DOHH2 (cell line): Measurements from ENCODE around the gene VPS51.
A peak's percentile ranks its signal among the peaks of the same experiment; 100 is the strongest.

ENCODE experiments used
- H3F3A ChIP-seq: fragments of 200-600 bp; sonication (generic), shearing (Covaris generic); 2 replicates; pipeline ENCODE4 v1.6.0; 2016; ENCODE audit warnings: antibody characterized with exemption, mild to moderate bottlenecking; ENCODE audit not compliant: control insufficient read depth, insufficient read depth
- H3K27ac ChIP-seq: fragments of 200-600 bp; sonication (generic); 2 replicates; pipeline ENCODE4 v1.5.1; 2014; ENCODE audit warnings: low read depth, mild to moderate bottlenecking, low read length, moderate library complexity
- H3K27me3 ChIP-seq: fragments of 200-600 bp; sonication (generic); 2 replicates; pipeline ENCODE4 v1.6.1; 2014; ENCODE audit warnings: mild to moderate bottlenecking, low read length, mixed read lengths; ENCODE audit not compliant: control insufficient read depth
- H3K36me3 ChIP-seq: fragments of 200-600 bp; sonication (generic); 2 replicates; pipeline ENCODE4 v1.6.1; 2014; ENCODE audit warnings: mild to moderate bottlenecking, low read length, moderate library complexity, mixed read lengths; ENCODE audit not compliant: control insufficient read depth
- H3K4me1 ChIP-seq: fragments of 200-600 bp; sonication (generic); 2 replicates; pipeline ENCODE4 v1.6.1; 2014; ENCODE audit warnings: mild to moderate bottlenecking, low read length, mixed read lengths; ENCODE audit not compliant: control insufficient read depth
- H3K4me2 ChIP-seq: fragments of 200-600 bp; sonication (generic); 2 replicates; pipeline ENCODE4 v1.6.0; 2014; ENCODE audit warnings: mild to moderate bottlenecking, low read length, moderate library complexity
- H3K4me3 ChIP-seq: fragments of 200-600 bp; sonication (generic); 2 replicates; pipeline ENCODE4 v1.5.1; 2014; ENCODE audit warnings: mild to moderate bottlenecking, low read length, mixed read lengths
- H3K79me2 ChIP-seq: fragments of 200-600 bp; sonication (generic); 2 replicates; pipeline ENCODE4 v1.6.1; 2014; ENCODE audit warnings: mild to moderate bottlenecking, low read length, mixed read lengths; ENCODE audit not compliant: control insufficient read depth
- H3K9me2 ChIP-seq: fragments of 200-600 bp; sonication (generic); replicated peaks from 2 replicates; pipeline ENCODE4 v1.6.1; 2014; ENCODE audit warnings: mild to moderate bottlenecking, low read length, mixed read lengths; ENCODE audit not compliant: control insufficient read depth
- H3K9me3 ChIP-seq: fragments of 200-600 bp; sonication (generic); 2 replicates; pipeline ENCODE4 v1.6.1; 2014; ENCODE audit warnings: antibody characterized with exemption, low read length, mixed read lengths; ENCODE audit not compliant: control insufficient read depth, insufficient read depth
- H4K20me1 ChIP-seq: fragments of 200-600 bp; sonication (generic); 2 replicates; pipeline ENCODE4 v1.6.0; 2014; ENCODE audit warnings: low read depth, mild to moderate bottlenecking, antibody characterized with exemption, low read length, moderate library complexity; ENCODE audit not compliant: control insufficient read depth, insufficient read depth
- EZH2phosphoT487 ChIP-seq: fragments of 200-600 bp; sonication (generic); IDR thresholded peaks from 2 replicates; pipeline ENCODE4 v1.6.1; 2017; ENCODE audit warnings: borderline replicate concordance, mild to moderate bottlenecking, antibody characterized with exemption, low read length, moderate library complexity, mixed read lengths
- TF ChIP-seq, protein P1 (sequence below): fragments of 200-600 bp; sonication (generic); IDR thresholded peaks from one replicate; pipeline ENCODE4 v1.5.1; 2014; ENCODE audit warnings: antibody characterized with exemption, mild to moderate bottlenecking, low read depth, low read length; ENCODE audit not compliant: poor library complexity, severe bottlenecking

Gene VPS51

DNA sequence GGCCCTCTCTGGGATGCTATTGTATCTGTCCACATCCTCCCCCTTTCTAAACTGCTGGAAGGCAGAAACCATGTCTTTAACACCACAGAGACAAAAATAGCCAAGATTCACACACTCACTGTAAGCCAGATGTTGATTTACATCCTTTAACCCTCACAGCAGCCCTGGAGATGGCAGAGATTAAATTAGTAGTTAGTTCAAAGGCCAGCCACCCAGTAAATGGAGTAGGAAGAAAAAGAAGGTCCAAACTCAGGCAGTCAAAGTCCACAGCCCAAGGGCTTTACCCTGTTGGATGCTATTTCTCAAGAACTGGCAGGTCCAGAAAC is 23.6 kb downstream of the VPS51 start:
- H3K9me2 ChIP-seq, result no peaks in the 10 kb centered on the region
- H3K27ac ChIP-seq, result peak overlapping the region; percentile 86
- H3K36me3 ChIP-seq, result peaks cover 85% of the 10 kb centered on the region
- peaks cover 40% of the 10 kb centered on the region for H3F3A ChIP-seq
- no peaks in the 10 kb centered on the region for H3K9me3 ChIP-seq
- H3K79me2 ChIP-seq, result peaks cover 82% of the 10 kb centered on the region
- H3K4me2 ChIP-seq, result peak overlapping the region; percentile 86
- H3K4me1 ChIP-seq, result peaks cover 70% of the 10 kb centered on the region
- H4K20me1 ChIP-seq, result peaks cover 3% of the 10 kb centered on the region; the same call in 1 of the 2 replicates
- no peaks in the 10 kb centered on the region for H3K27me3 ChIP-seq
- H3K4me3 ChIP-seq, result peak overlapping the region; percentile 100; the same call in 1 of the 2 replicates
- no peak for TF ChIP-seq EZH2phosphoT487
- TF ChIP-seq, protein P1, sequence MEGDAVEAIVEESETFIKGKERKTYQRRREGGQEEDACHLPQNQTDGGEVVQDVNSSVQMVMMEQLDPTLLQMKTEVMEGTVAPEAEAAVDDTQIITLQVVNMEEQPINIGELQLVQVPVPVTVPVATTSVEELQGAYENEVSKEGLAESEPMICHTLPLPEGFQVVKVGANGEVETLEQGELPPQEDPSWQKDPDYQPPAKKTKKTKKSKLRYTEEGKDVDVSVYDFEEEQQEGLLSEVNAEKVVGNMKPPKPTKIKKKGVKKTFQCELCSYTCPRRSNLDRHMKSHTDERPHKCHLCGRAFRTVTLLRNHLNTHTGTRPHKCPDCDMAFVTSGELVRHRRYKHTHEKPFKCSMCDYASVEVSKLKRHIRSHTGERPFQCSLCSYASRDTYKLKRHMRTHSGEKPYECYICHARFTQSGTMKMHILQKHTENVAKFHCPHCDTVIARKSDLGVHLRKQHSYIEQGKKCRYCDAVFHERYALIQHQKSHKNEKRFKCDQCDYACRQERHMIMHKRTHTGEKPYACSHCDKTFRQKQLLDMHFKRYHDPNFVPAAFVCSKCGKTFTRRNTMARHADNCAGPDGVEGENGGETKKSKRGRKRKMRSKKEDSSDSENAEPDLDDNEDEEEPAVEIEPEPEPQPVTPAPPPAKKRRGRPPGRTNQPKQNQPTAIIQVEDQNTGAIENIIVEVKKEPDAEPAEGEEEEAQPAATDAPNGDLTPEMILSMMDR, result no peak

DNA sequence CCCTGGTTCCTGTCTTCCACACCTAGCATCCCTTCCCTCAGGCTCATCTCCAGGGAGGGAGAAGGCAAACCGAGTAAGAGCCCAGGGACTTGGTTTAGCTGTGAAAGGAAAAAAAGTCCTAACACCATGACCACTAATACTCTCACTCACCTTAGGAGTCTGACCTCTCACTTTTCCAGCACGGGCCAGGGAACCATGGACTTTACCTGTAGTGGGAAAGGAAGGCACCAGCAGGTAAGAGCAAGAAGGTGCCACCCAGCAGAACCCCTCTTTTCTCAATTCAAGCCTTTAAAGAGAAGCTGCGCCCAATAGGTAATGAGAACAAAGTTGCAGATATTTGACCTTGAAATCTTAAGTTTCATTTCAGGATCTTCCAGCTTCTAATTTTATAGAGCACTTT is 24.8 kb downstream of the VPS51 start:
- Histone ChIP-seq H3K36me3 (peaks cover 85% of the 10 kb centered on the region), H3K27me3 (no peaks in the 10 kb centered on the region), H3F3A (peaks cover 47% of the 10 kb centered on the region), H3K9me3 (no peaks in the 10 kb centered on the region), H4K20me1 (peaks cover 3% of the 10 kb centered on the region; the same call in 1 of the 2 replicates), H3K27ac (peak overlapping the region; percentile 86), H3K4me2 (peak overlapping the region; percentile 86), H3K9me2 (no peaks in the 10 kb centered on the region), H3K79me2 (peaks cover 77% of the 10 kb centered on the region), H3K4me1 (peaks cover 62% of the 10 kb centered on the region), H3K4me3 (peak overlapping the region; percentile 100)
- TF ChIP-seq, protein P1, result no peak
- no peak for TF ChIP-seq EZH2phosphoT487

DNA sequence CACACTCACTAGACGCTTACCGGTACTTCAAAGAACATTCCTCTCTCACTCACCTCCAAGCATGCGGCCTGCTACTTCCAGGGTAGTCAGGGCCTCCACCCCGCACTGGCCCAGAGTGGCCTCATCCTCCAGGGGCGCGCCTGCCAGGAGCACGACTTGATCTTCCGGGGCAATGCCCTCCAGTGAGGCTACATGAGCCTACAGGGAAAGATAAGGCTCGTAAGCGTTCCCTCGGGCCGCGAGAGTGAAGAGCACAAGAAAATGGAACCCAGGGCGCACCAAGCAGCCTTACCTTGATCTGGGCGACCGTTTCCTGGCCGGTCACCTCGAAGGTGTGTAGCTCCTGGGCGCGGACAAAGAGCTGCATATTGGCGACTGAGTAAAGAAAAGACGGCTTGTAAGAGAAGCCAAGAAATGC is 25.4 kb downstream of the VPS51 start:
- peaks cover 85% of the 10 kb centered on the region for H3K36me3 ChIP-seq
- H3K27ac ChIP-seq, result peak overlapping the region; percentile 86
- H3K79me2 ChIP-seq, result peaks cover 71% of the 10 kb centered on the region
- peaks cover 50% of the 10 kb centered on the region for H3F3A ChIP-seq
- no peaks in the 10 kb centered on the region for H3K9me2 ChIP-seq
- no peaks in the 10 kb centered on the region for H3K27me3 ChIP-seq
- H3K4me1 ChIP-seq, result peaks cover 56% of the 10 kb centered on the region
- peaks cover 3% of the 10 kb centered on the region; the same call in 1 of the 2 replicates for H4K20me1 ChIP-seq
- TF ChIP-seq, protein P1, result no peak
- no peak for TF ChIP-seq EZH2phosphoT487
- H3K9me3 ChIP-seq, result no peaks in the 10 kb centered on the region
- H3K4me3 ChIP-seq, result peak overlapping the region; percentile 100
- H3K4me2 ChIP-seq, result peak overlapping the region; percentile 86
